ENCODE data around the gene MTRFR. TPM values are rescaled to one million over a fixed set of nuclear protein-coding genes. Genes with fewer than 3 reads are reported as not detected.

The MTRFR gene
- total RNA-seq, 1 donor from 2014 or later = 0.85 TPM

- intact Hi-C loops (cut with DNase I) = no loop called here
- Histone ChIP-seq H3K27ac (no peak overlapping the region), H3K4me3 (no peak overlapping the region), H3K9me3 (no peaks in the 10 kb centered on the region), H3K4me1 (no peaks in the 10 kb centered on the region), H3K36me3 (no peaks in the 10 kb centered on the region), H3K27me3 (no peaks in the 10 kb centered on the region)
- no peak for TF ChIP-seq CTCF (IDR thresholded peaks at IDR 0.05)
- DNase-seq (ENCODE audit: low spot score in 2 of 2) = no peak
These were observed 48.9 kb downstream of the MTRFR start for GRCh38 chr12:123282111-123282510.

GRCh38 chr12:123283461-123283860, 50.2 kb downstream of the MTRFR start:
- intact Hi-C loops (cut with DNase I) = no loop called here

GRCh38 chr12:123284669-123285068, 51.4 kb downstream of the MTRFR start:
- Histone ChIP-seq H3K36me3 (peaks cover 0 to 6% of the 10 kb centered on the region in 2 donors), H3K4me3 (no peak overlapping the region), H3K9me3 (no peaks in the 10 kb centered on the region), H3K4me1 (no peaks in the 10 kb centered on the region), H3K27ac (no peak overlapping the region), H3K27me3 (no peaks in the 10 kb centered on the region)
- intact Hi-C loops (cut with DNase I) = no loop called here
- TF ChIP-seq CTCF (IDR thresholded peaks at IDR 0.05) = no peak
- DNase-seq (ENCODE audit: low spot score in 2 of 2) = peak in 1 of 2 donors; percentile 21

More at GRCh38 chr12:123283461-123283860, 50.2 kb downstream of the MTRFR start:
- Histone ChIP-seq H3K27ac (no peak overlapping the region), H3K4me1 (no peaks in the 10 kb centered on the region), H3K36me3 (no peaks in the 10 kb centered on the region), H3K27me3 (no peaks in the 10 kb centered on the region), H3K4me3 (no peak overlapping the region), H3K9me3 (no peaks in the 10 kb centered on the region)
- no peak for TF ChIP-seq CTCF (IDR thresholded peaks at IDR 0.05)
- DNase-seq (ENCODE audit: low spot score in 2 of 2) = no peak

- Histone ChIP-seq H3K36me3 (peaks cover 4 to 13% of the 10 kb centered on the region in 2 donors), H3K4me3 (no peak overlapping the region), H3K27me3 (no peaks in the 10 kb centered on the region), H3K9me3 (no peaks in the 10 kb centered on the region), H3K4me1 (no peaks in the 10 kb centered on the region), H3K27ac (no peak overlapping the region)
- intact Hi-C loops (cut with DNase I) = no loop called here
- no peak for DNase-seq (ENCODE audit: low spot score in 2 of 2)
- no peak for TF ChIP-seq CTCF (IDR thresholded peaks at IDR 0.05)
These were observed 53.6 kb downstream of the MTRFR start for GRCh38 chr12:123286652-123287373.

- Histone ChIP-seq H3K36me3 (peaks cover 10 to 29% of the 10 kb centered on the region in 2 donors), H3K4me3 (no peak overlapping the region), H3K4me1 (no peaks in the 10 kb centered on the region), H3K27ac (no peak overlapping the region), H3K9me3 (no peaks in the 10 kb centered on the region), H3K27me3 (no peaks in the 10 kb centered on the region)
- peak in 1 of 2 donors; percentile 40 for DNase-seq (ENCODE audit: low spot score in 2 of 2)
- intact Hi-C loops (cut with DNase I) = no loop called here
- TF ChIP-seq CTCF (IDR thresholded peaks at IDR 0.05) = no peak
These were observed 55.6 kb downstream of the MTRFR start for GRCh38 chr12:123288751-123289346.
